ENCODE results near the gene ZNF358. TPM values are rescaled to one million over a fixed set of nuclear protein-coding genes. Genes with fewer than 3 reads are reported as not detected.

The ZNF358 gene
- total RNA-seq = 8.5 and 11.4 TPM in 2 replicates

GRCh38 chr19:7515645-7516151, at the start of gene ZNF358:
Gene ZNF358 (plus strand): TSS chr19:7516103. CDS start chr19:7519243, 3,140 bp downstream.

GRCh38 chr19:7488736-7489353, 27.1 kb upstream of the ZNF358 start, which contains the start of gene PEX11G:
Gene PEX11G (minus strand): TSS chr19:7489035. CDS start chr19:7489010, 25 bp downstream.

GRCh38 chr19:7522072-7522922, 6.4 kb downstream of the ZNF358 start, which contains the start of gene MCOLN1:
Gene MCOLN1 (plus strand): TSS chr19:7522624. CDS start chr19:7522751, 127 bp downstream.

GRCh38 chr19:7535047-7535997, 19.4 kb downstream of the ZNF358 start, which contains the start of gene PNPLA6:
Gene PNPLA6 (plus strand): TSS chr19:7535717. CDS start chr19:7535789, 72 bp downstream.

Other genes starting within 250 kb of the ZNF358 start
- gene INSR, start 221.7 kb upstream of the ZNF358 start, total RNA-seq = 20.2 and 31.3 TPM in 2 replicates
- 26.6 and 28.7 TPM in 2 replicates for gene ARHGEF18, start 167.2 kb upstream of the ZNF358 start, total RNA-seq
- 2.2 and 3.8 TPM in 2 replicates for gene PEX11G, start 27.1 kb upstream of the ZNF358 start, total RNA-seq
- gene MCOLN1, start 6.5 kb downstream of the ZNF358 start, total RNA-seq = 3.8 and 5.6 TPM in 2 replicates
- 38.5 and 63.0 TPM in 2 replicates for gene PNPLA6, start 19.6 kb downstream of the ZNF358 start, total RNA-seq
- gene CAMSAP3, start 79.8 kb downstream of the ZNF358 start, total RNA-seq = not detected in 2 replicates
- gene XAB2, start 113.4 kb downstream of the ZNF358 start, total RNA-seq = 20.9 and 23.4 TPM in 2 replicates
- 34.2 and 39.3 TPM in 2 replicates for gene PET100, start 113.7 kb downstream of the ZNF358 start, total RNA-seq
- not detected in 2 replicates for gene PCP2, start 117.6 kb downstream of the ZNF358 start, total RNA-seq
- gene STXBP2, start 121.0 kb downstream of the ZNF358 start, total RNA-seq = 6.6 and 8.8 TPM in 2 replicates
- not detected in 2 replicates for gene RETN, start 152.9 kb downstream of the ZNF358 start, total RNA-seq
- not detected in 2 replicates for gene MCEMP1, start 161.0 kb downstream of the ZNF358 start, total RNA-seq
- 124 and 126 TPM in 2 replicates for gene TRAPPC5, start 164.7 kb downstream of the ZNF358 start, total RNA-seq
- not detected in 2 replicates for gene FCER2, start 186.0 kb downstream of the ZNF358 start, total RNA-seq
- not detected in 2 replicates for gene CLEC4G, start 216.0 kb downstream of the ZNF358 start, total RNA-seq
- gene CD209, start 231.4 kb downstream of the ZNF358 start, total RNA-seq = not detected in 2 replicates
- gene CLEC4M, start 247.1 kb downstream of the ZNF358 start, total RNA-seq = not detected in 2 replicates

Data from smooth muscle cell of bladder (primary cell).